ENCODE results near the gene C4orf50.

DNA sequence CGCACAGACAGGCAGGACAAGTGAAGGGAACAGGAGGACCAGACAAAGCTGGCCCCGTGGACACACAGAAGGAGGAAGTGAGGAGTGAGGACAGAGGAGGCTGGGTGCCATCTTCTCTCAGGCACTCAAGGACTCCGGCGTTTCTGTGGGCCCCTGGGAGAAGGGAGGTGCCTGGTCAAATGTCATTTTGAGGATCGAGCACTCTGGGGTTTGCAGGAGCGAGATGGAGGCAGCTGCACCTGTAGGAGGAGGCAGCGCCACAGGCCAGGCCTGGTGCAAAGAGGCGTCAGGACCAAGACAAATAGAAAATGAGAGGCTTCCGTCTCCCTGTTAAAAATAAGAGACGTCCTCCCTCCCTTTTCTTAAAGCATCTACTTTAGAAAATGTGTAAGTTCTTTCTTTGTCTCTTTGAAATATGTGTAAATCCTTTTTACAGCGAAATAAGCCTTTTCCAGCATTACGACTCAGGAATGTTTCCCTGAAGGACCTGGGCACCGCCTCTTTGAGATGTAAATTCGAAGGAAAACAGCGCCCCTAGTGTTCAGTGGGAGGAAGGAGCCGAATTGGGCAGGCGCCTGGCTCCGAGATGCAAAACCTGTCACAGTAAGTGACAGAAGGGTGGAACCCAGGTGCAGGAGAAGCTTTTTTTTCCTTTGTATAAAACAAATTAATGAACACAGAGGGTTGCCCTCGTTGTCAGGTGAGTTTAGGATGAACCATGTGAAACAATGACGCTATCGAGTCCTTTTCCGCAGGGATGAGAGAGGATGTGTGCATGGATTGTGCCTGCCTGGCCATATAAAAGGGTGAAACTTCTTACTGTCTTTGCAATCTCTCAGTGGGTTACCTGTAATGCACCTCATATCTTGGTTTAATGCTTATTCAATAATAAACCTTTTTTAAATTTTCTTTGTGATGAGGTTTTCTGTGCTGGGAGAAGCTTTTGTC, 1.4 kb upstream of the C4orf50 start:
- TF ChIP-seq, protein P1, sequence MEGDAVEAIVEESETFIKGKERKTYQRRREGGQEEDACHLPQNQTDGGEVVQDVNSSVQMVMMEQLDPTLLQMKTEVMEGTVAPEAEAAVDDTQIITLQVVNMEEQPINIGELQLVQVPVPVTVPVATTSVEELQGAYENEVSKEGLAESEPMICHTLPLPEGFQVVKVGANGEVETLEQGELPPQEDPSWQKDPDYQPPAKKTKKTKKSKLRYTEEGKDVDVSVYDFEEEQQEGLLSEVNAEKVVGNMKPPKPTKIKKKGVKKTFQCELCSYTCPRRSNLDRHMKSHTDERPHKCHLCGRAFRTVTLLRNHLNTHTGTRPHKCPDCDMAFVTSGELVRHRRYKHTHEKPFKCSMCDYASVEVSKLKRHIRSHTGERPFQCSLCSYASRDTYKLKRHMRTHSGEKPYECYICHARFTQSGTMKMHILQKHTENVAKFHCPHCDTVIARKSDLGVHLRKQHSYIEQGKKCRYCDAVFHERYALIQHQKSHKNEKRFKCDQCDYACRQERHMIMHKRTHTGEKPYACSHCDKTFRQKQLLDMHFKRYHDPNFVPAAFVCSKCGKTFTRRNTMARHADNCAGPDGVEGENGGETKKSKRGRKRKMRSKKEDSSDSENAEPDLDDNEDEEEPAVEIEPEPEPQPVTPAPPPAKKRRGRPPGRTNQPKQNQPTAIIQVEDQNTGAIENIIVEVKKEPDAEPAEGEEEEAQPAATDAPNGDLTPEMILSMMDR (conservative IDR thresholded peaks at IDR 0.05), result peak; percentile 81
- TF ChIP-seq EZH2 (IDR thresholded peaks at IDR 0.05; ENCODE audit: low read depth), result no peak

All from PC-9 (cell line).